SK-N-MC (cell line): Measurements from ENCODE around the gene BAZ1B.
"Not testable (repeated sequence)": the region's sequence is repeated elsewhere in the genome, so short reads cannot be mapped to it uniquely, and the experiment has no call there.

ENCODE experiments used
- DNase-seq: peaks from one replicate; pipeline ENCODE4 v3.0.0-alpha.2; 2011; ENCODE audit warnings: low read depth, low spot score
- H3K27ac ChIP-seq: fragments of 200-600 bp; sonication (generic); 2 replicates; pipeline ENCODE4 v1.5.1; 2016; ENCODE audit warnings: mixed run types
- H3K36me3 ChIP-seq: fragments of 200-600 bp; sonication (generic); 2 replicates; pipeline ENCODE4 v1.6.1; 2017; ENCODE audit warnings: antibody characterized with exemption, low read length, mixed read lengths; ENCODE audit not compliant: insufficient read depth
- H3K4me3 ChIP-seq: fragments of 200-600 bp; sonication (generic); 2 replicates; pipeline ENCODE4 v1.5.1; 2016
- H3K9ac ChIP-seq: fragments of 200-600 bp; sonication (generic); 2 replicates; pipeline ENCODE4 v1.8.0; 2017; ENCODE audit warnings: mixed run types, mixed read lengths; ENCODE audit not compliant: insufficient read length
- H3K9me3 ChIP-seq: fragments of 200-600 bp; sonication (generic); 2 replicates; pipeline ENCODE4 v1.6.1; 2017; ENCODE audit warnings: low read depth, mild to moderate bottlenecking, antibody characterized with exemption, low read length, moderate library complexity, mixed read lengths
- EZH2 ChIP-seq: fragments of 200-600 bp; sonication (generic); IDR thresholded peaks from one replicate; pipeline ENCODE4 v1.6.1; 2017; ENCODE audit warnings: antibody characterized with exemption
- FOXP2 ChIP-seq: optimal IDR thresholded peaks from 2 replicates; pipeline ENCODE3; 2011; ENCODE audit warnings: mild to moderate bottlenecking, moderate library complexity; ENCODE audit not compliant: insufficient read depth; ENCODE audit errors: extremely low read length, control extremely low read depth
- POLR2AphosphoS5 ChIP-seq: IDR thresholded peaks from 2 replicates; pipeline ENCODE4 v1.6.1; 2012; ENCODE audit warnings: mild to moderate bottlenecking, low read depth, low read length, borderline replicate concordance

BAZ1B gene

DNA sequence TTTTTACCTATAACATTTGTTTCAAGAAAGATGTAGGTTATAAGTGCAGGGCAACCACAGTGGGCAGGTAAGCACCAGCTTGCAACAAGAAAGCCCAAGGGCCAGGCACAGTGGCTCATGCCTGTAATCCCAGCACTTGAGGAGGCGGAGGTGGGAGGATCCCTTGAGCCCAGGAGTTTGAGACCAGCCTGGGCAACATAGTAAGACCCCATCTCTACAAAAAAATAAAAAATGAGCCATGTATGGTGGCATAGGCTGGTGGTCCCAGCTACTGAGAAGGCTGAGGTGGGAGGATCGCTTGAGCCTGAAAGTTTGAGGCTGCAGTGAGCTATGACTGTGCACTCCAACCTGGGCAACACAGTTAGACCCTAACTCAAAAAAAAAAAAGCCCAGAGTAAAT is 22.6 kb upstream of the BAZ1B start:
- Histone ChIP-seq H3K9ac (no peak overlapping the region), H3K9me3 (no peaks in the 10 kb centered on the region), H3K36me3 (peaks cover 57% of the 10 kb centered on the region), H3K4me3 (no peak overlapping the region), H3K27ac (no peak overlapping the region)
- DNase-seq, result no peak
- TF ChIP-seq FOXP2, result no peak
- no peak for TF ChIP-seq EZH2
- TF ChIP-seq POLR2AphosphoS5, result no peak

DNA sequence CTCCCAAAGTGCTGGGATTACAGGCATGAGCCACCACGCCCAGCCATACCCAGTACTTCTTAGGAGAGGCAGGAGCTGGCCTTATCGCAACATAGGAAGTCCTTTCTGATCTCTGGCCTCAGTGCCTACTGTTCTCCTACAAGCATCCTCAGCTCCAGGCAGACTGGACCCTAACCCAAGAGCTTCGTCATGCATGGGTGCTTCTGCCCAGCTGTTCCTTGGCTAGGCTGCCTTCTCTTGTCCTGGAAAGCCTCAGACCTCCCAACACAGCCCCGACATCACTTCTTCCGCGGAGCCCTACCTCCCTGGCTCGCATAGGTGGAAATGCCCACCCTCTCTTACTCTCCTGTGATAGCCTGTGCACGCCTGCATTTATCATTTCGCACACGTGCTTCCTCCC is 19.6 kb upstream of the BAZ1B start:
- Histone ChIP-seq H3K27ac (no peak overlapping the region), H3K9me3 (no peaks in the 10 kb centered on the region), H3K36me3 (peaks cover 59% of the 10 kb centered on the region), H3K4me3 (no peak overlapping the region), H3K9ac (no peak overlapping the region)
- TF ChIP-seq FOXP2 (no peak), EZH2 (no peak), POLR2AphosphoS5 (no peak)
- no peak for DNase-seq

DNA sequence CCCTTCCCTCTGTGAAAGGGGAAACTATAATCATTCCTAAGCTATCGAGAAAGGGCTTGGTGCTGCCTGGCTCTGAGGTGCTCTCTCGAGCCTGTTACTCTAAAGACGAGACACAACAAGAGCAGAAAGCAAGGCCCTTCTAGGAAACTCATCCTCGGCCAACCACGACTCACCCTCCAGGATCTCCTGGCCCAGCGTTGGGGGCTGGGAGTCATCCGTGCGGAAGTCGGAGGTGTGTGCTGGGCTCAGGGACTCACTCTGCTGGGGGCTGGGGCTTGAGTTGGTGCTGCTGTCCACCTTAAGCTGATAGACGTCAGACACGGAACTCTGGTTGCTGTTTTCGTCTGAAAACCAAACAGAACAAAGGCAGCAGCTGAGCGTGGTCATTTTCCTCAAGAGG is 17.6 kb upstream of the BAZ1B start:
- H3K4me3 ChIP-seq, result no peak overlapping the region
- no peaks in the 10 kb centered on the region for H3K9me3 ChIP-seq
- DNase-seq, result no peak
- no peak overlapping the region for H3K9ac ChIP-seq
- peaks cover 61% of the 10 kb centered on the region for H3K36me3 ChIP-seq
- TF ChIP-seq FOXP2 (no peak), POLR2AphosphoS5 (no peak), EZH2 (no peak)
- no peak overlapping the region for H3K27ac ChIP-seq

DNA sequence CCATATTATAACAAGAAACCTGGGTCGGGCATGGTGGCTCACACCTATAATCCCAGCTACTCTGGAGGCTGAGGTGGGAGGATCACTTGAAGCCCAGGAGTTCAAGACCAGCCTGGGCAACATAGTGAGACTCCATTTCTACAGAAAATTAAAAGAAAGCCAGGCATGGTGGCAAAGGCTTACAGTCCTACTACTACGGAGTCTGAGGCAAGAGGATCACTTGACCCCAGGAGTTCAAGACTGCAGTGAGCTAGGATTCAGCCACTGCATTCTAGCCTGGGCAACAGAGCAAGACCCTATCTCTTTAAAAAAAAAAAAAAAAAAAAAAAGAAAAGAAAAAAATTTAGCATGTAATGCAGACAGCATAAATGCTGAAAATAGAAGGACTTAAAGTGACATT is 16.4 kb upstream of the BAZ1B start:
- not testable (repeated sequence) for DNase-seq, H3K4me3 ChIP-seq, H3K27ac ChIP-seq, H3K9me3 ChIP-seq, H3K9ac ChIP-seq
- H3K36me3 ChIP-seq, result peaks cover 57% of the 10 kb centered on the region

DNA sequence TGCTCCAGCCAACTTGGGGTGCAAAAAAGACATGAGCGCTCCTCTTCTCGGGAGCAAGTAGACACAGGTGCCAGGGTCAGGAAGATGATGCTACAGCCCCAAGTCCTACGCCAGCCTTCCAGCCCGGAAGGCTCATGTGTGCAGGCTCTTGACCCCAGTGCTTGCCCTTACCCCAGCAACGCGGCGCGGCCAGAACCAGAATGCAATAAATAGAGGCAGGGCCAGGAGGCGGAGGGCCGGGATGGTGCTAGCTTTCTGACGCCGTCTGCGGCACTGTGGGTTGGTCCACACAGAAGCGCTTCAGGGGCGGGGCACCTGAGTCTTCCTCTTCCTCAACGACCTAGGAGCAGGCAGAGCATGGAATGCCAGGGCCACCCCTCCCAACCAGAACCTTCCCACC is 15.0 kb upstream of the BAZ1B start:
- H3K36me3 ChIP-seq, result peaks cover 44% of the 10 kb centered on the region

DNA sequence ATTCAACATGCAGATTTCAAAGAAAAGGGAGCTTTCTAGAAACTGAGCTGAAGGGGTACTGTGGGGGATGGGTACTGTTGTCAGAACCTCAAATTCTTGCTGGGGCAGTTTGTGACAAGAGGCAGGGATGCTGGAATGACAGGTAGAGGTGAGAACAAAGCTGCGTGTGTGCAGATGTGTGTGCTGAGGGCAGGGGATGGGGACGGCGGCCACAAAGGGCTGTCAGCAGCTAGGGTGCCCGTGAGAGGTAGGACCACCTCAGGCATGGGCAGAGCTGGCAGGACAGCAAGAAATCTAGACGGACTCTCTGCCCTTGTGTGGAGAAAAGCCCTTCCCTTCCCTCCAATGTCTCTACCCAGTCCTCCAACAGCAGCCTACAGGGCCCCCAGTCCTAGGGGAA is 14.4 kb upstream of the BAZ1B start:
- no peak overlapping the region for H3K4me3 ChIP-seq
- no peak overlapping the region for H3K27ac ChIP-seq
- no peak for DNase-seq
- no peak overlapping the region for H3K9ac ChIP-seq
- TF ChIP-seq FOXP2 (no peak), POLR2AphosphoS5 (no peak), EZH2 (no peak)
- peaks cover 39% of the 10 kb centered on the region for H3K36me3 ChIP-seq
- no peaks in the 10 kb centered on the region for H3K9me3 ChIP-seq

More for the DNA sequence above, 15.0 kb upstream of the BAZ1B start:
- H3K9me3 ChIP-seq, result no peaks in the 10 kb centered on the region
- no peak for DNase-seq
- TF ChIP-seq POLR2AphosphoS5, result no peak
- TF ChIP-seq FOXP2, result no peak
- TF ChIP-seq EZH2, result no peak
- H3K4me3 ChIP-seq, result no peak overlapping the region
- H3K9ac ChIP-seq, result no peak overlapping the region
- no peak overlapping the region for H3K27ac ChIP-seq

DNA sequence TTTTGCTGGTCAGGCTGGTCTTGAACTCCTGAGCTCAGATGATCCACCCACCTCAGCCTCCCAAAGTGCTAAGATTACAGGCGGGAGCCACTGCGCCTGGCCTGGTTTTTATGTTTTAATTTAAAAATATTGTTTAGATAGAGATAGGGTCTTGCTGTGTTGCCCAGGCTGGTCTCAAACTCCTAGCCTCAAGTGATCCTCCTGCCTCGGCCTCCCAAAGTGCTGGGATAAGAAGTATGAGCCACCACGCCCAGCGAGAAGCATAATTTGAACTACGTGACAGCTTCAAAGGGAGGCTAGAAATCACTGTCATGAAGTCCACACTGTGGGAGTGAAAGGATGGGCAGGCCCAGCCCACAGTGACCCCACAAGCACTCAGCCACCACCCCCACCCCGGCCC is 13.8 kb upstream of the BAZ1B start:
- H3K9ac ChIP-seq, H3K27ac ChIP-seq, DNase-seq, H3K9me3 ChIP-seq, H3K4me3 ChIP-seq: not testable (repeated sequence)
- peaks cover 39% of the 10 kb centered on the region for H3K36me3 ChIP-seq

DNA sequence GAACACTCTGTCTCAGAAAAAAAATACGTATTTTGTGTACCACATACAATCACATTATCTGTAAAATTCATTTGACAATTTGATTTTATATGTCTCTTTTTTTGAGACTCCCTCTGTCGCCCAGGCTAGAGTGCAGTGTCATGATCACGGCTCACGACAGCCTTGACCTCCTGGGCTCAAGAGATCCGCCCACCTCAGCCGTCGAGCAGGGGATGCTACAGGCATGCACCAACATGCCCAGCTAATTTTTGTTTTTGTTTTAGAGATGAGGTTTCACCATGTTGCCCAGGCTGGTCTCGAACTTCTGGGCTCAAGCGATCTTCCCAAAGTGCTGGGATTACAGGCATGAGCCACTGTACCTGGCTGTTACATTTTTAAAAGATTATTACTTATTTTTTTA is 11.6 kb upstream of the BAZ1B start:
- no peak overlapping the region for H3K27ac ChIP-seq
- no peak for TF ChIP-seq FOXP2
- no peak for TF ChIP-seq POLR2AphosphoS5
- TF ChIP-seq EZH2, result no peak
- H3K9me3 ChIP-seq, result no peaks in the 10 kb centered on the region
- no peak overlapping the region for H3K9ac ChIP-seq
- no peak for DNase-seq
- peaks cover 25% of the 10 kb centered on the region for H3K36me3 ChIP-seq
- no peak overlapping the region for H3K4me3 ChIP-seq

DNA sequence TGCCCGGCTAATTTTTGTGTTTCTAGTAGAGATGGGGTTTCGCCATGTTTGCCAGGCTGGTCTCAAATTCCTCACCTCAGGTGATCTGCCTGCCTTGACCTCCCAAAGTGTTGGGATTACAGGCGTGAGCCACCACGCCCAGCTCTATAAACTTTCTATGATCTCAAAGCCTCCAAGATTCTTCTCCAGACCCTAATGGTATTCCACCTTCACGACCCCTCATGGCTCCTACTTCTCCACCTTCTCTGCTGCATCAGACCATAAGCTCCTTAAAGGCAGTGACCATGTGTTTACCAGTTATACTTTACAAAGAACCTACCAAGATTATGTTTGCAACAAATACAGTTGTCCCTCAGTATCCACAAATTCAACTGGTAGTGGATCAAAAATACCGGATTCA is 10.1 kb upstream of the BAZ1B start:
- DNase-seq, result no peak
- no peaks in the 10 kb centered on the region for H3K9me3 ChIP-seq
- H3K27ac ChIP-seq, result no peak overlapping the region
- TF ChIP-seq FOXP2, result no peak
- no peak for TF ChIP-seq EZH2
- no peak for TF ChIP-seq POLR2AphosphoS5
- H3K36me3 ChIP-seq, result peaks cover 12% of the 10 kb centered on the region
- no peak overlapping the region for H3K4me3 ChIP-seq
- H3K9ac ChIP-seq, result no peak overlapping the region

DNA sequence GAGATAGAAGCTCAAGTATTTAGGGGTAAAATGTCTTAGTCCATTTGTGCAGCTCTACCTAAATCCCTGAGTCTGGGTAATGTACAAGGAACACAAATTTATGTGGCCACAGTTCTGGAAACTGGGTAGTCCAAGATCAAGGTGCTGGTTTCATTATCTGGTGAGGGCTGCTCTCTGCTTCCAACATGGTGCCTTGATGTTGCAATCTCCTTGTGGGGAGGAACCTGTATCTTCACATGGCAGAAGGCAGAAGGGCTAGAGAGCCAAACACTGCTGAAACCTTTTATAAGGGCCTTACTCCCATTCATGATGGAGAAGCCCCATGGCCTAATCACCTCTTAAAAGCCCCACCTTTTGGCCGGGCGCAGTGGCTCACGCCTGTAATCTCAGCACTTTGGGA is 8.7 kb upstream of the BAZ1B start:
- Histone ChIP-seq H3K36me3 (no peaks in the 10 kb centered on the region), H3K9me3 (no peaks in the 10 kb centered on the region), H3K9ac (no peak overlapping the region), H3K27ac (no peak overlapping the region), H3K4me3 (no peak overlapping the region)
- no peak for DNase-seq
- TF ChIP-seq EZH2, result no peak
- TF ChIP-seq POLR2AphosphoS5, result no peak
- TF ChIP-seq FOXP2, result no peak
